NCI-H510A treated with DMSO at 0.1 percent for 48 hours (cell line): ENCODE results near the gene SPTB.

Experiments used
- DNase-seq: peaks from one replicate; lab custom pipeline; 2025; lab: John Stamatoyannopoulos, UW

Gene SPTB

DNA sequence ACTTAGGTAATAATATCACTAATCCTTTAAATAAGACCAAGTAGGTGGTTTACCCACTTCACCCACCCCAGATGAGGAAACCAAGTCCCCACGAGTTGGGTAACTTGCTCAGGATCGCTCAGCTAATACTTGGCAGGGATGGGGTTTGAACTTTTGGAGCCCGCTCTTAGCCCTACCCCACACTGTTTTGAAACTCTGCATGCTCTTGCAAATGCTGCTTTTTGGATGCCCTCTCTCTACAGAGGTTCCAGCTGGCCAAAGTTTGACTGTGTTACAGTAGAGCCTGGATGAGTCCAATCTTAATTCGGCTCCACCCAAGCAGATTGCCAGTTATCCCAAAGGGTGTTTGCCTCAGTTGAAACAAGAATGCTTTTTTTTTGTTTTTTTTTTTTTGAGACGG, 168.7 kb downstream of the SPTB start:
- DNase-seq, result no peak

DNA sequence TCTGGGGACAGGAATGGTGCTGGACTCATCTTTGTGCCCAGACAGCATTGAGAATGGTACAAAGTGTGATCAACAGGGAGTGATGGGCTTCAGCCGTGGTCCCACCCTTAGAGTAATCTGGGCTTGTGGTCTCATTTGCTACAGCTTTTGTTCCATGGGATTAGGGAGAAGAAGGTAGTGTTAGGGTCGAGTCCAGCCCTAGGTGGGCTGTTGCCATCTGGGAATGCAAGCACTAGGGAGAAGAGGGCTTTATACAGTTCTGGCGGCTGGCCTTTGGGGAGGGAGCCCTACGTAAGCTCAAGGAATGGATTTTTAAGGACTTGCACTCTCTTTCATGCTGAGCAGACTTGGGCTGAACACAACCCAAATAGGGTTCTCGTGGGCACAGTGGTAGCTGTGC, 170.6 kb downstream of the SPTB start:
- no peak for DNase-seq

- DNase-seq, result peak; percentile 90
Observed at GRCh38 chr14:64708148-64709004, 171.3 kb downstream of the SPTB start.

DNA sequence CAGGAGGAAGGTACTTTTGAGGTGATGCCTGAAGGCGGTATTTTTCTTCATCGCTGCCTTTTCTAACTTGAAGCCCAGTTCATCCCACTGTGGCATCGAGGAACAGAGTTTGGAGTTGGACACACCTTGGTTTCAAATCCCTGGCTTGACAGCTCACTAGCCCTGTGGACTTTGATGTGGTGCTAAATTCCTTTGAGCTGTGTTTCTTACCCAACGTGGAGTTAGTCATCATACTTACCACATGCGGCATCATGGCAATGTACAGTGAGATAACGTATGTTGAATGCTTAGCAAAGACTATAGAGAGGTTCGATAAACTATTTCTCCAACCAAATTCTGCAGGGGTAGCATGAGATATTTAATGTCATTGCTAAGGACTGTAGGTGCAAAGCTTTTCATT, 172.0 kb downstream of the SPTB start:
- no peak for DNase-seq

- no peak for DNase-seq
Observed at GRCh38 chr14:64706593-64707193, 173.0 kb downstream of the SPTB start.

GRCh38 chr14:64706119-64706592, 173.6 kb downstream of the SPTB start:
- DNase-seq, result no peak

- DNase-seq, result no peak
Observed at GRCh38 chr14:64705381-64706118, 174.2 kb downstream of the SPTB start.

- DNase-seq, result no peak
Observed at GRCh38 chr14:64704743-64705380, 174.8 kb downstream of the SPTB start.

GRCh38 chr14:64704143-64704742, 175.5 kb downstream of the SPTB start, which contains the start of gene PLEKHG3:
TSS of gene PLEKHG3 (plus strand) at chr14:64704424. CDS start at chr14:64727632, 23,208 bp downstream.
- DNase-seq, result peak; percentile 71

DNA sequence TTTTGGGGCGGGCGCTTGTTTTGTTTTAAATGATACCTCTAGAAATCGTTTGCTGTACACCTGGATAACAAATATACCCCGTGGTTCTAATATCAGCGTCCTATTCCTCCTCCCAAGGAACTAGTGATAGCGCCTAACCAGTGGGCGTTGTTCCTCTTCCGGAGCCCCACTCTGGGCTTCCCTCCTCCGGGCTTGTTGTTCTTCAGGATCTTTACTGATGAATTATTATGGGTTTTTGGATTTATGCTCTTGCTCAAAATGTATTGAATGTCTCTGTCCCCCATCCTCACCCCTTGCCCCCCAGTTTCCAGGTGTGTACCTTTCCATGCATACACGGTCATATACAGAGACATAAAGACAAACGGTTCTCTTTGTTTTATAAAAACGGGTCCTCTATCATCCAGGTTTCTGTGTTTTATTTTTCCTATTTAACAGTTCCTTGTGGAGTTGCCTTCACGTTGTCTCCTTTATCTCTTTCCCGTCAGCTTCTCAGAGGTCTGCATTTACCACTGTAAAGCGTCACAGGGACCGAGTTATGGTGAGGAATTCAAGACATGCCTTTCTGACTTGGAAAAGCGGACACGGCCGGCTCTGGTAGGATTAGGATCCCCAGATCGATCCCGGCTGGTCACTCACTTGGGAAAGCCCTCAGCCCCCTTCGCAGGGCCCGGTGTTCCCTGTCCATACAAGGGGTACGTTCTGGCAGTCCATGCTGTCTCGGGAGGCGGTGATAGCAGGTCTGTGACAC, 176.1 kb downstream of the SPTB start:
- DNase-seq, result peak; percentile 70

DNA sequence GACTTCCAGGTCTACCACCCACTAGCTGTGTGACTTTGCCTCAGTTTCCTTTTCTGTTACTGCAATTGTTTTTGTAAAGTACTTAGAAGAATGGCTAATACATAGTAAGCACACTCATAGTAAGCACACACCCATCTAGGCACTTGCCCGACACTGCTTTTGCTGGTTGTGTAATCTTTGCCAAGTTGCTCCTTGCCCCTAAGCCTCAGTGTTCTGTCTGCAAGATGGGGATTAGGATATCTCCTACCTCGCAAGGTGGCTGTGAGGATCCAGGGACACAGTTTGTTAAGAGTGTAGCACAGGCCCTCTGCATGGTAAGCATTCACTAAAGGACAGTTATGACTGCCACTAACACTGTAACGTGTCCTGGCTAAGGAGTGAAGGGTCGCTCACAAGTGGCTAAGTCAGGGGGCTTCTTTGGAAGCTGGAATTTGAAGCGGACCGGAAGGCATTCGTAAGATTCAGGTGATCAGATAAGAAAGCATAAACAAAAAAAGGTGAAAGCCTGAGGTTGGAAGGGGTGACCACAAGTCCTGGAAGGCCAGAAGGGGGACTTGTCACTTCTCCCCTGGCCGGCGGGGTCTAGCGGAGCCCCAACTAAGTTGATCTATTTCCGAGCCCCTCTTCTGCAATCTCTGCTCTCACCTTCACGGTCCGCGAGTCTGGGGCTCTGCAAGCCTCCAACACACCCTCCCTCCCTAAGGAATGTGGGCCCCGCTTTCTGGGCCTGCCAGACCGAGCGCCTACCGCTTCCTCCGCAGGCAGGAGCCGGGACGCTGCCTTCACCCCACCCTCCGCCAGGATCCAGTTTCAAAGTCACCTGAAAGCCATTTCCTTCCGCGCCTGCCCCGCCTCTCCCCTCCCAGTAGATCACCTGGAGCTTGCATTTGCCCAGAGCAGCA, 177.0 kb downstream of the SPTB start:
- peak; percentile 95 for DNase-seq

- no peak for DNase-seq
Observed at GRCh38 chr14:64701660-64702059, 178.0 kb downstream of the SPTB start.

DNA sequence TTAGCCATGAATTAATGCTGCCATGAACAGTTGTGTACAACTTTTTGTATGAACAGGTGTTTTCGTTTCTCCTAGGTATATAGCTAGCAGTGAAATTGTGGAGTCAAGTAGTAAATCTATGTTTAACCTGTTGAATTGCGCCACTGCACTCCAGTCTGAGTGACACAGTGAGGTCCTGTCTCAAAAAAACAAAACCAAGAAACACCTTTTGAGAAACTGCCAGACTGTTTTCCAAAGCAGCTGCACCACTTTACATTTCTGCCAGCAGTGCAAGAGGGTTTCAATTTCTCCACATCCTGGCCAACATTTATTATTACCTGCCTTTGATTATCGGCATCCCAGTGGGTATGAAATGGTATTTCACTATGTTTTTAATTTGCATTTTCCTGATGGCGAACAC, 178.8 kb downstream of the SPTB start:
- DNase-seq, result peak; percentile 27

DNA sequence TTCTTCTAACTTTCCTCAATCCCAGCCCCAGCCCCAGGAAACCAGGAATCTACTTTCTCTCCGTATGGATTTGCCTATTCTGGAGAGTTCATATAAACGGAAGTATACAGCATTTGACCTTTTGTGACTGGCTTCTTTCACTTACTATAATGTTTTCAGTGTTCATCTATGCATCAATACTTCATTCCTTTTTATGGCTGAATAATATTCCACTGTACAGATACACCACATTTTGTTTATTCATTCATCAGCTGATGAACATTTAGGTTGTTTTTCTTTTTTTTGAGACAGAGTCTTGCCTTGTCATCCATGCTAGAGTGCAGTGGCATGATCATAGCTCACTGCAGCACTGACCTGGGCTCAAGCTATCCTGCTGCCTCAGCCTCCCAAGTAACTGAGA, 179.4 kb downstream of the SPTB start:
- no peak for DNase-seq

GRCh38 chr14:64698903-64699302, 180.8 kb downstream of the SPTB start:
- DNase-seq, result peak; percentile 40

GRCh38 chr14:64696355-64696857, 183.3 kb downstream of the SPTB start:
- no peak for DNase-seq
